Measurements from ENCODE around the gene CS. TPM values are rescaled to one million over a fixed set of nuclear protein-coding genes. Genes with fewer than 3 reads are reported as not detected.

Gene CS
- total RNA-seq, 2 experiments from 2014 or later: 188 to 193 TPM

DNA sequence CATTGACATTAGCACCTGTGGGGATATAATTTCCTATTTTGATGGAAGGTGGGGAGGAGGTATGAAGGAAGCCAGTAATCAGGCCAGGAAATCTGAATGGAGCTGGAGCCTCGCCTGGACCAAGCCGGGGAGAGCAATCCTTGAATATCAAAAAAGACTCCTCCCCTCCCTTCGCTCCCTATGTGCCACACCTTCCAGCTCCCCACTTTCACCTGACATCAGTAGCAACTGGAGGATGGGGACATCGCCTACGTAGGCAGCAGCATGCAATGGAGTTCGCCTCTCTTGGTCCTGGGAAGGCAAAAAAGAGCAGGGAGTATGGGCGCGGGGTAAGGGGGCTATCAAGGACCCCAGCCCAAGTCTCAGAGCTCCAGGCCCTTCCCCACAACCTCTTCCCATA is 43.1 kb downstream of the CS start:
- Mint-ChIP-seq H3K4me1 (peaks cover 22% of the 10 kb centered on the region), H3K27me3 (no peaks in the 10 kb centered on the region), H3K27ac (no peak overlapping the region), H3K36me3 (ENCODE audit: low read depth) (peaks cover 37% of the 10 kb centered on the region), H3K9me3 (no peaks in the 10 kb centered on the region), H3K4me3 (peak overlapping the region; percentile 82)
- ChIA-PET CTCF (interaction anchor here (0.8 to 4.0 kb wide), 8 partner anchors 9 to 139 kb away, joined by 3 to 24 read pairs (median 6); partner anchors contain the start of genes COQ10A, RNF41, SMARCC2 and ZC3H10), POLR2A (interaction anchor here (0.6 to 2.5 kb wide), 8 partner anchors 9 to 439 kb away, joined by 3 to 20 read pairs (median 6); partner anchors contain the start of genes COQ10A, ORMDL2, RNF41 and SARNP)
- DNase-seq: no peak

DNA sequence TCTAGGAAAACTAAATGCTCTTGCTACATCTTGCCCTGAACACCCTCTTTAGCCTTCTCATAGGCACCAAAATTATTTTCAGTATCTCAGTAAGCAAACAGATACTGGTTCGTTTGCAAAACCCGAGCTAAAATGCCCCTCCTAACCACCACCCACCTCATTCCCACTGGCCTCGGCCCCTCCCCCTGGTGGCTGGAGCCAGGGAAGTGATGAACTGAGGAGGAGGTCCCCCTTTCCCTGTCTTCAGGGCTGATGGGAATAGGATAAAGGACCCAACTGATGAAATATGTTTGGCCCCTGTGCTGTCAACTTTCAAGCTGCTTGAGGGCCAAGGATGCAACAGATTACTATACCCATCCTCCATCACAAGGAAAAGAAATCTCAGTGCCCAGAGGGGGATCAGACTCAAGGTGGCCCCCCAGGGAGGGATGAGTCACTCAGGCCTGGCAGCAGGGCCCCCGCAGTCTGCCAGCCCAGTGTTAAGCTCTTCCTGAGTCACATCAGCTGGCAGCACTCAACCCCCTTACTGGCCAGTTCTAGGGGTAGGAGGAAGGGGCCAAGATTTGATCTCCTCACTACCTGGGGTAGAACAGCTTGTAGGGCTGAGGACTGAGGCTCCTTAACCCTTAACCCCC is 43.7 kb downstream of the CS start:
- Mint-ChIP-seq H3K27me3 (no peaks in the 10 kb centered on the region), H3K9me3 (no peaks in the 10 kb centered on the region), H3K27ac (no peak overlapping the region), H3K4me1 (peaks cover 22% of the 10 kb centered on the region), H3K4me3 (peak overlapping the region; percentile 82), H3K36me3 (ENCODE audit: low read depth) (peaks cover 43% of the 10 kb centered on the region)
- POLR2A ChIA-PET: interaction anchor here (0.8 to 2.5 kb wide), 5 partner anchors 11 to 428 kb away, joined by 3 to 8 read pairs (median 3); partner anchors contain the start of genes RNF41 and TIMELESS
- no peak for DNase-seq
- CTCF ChIA-PET: interaction anchor here (0.8 to 4.0 kb wide), 6 partner anchors 8 to 138 kb away, joined by 3 to 24 read pairs (median 6); partner anchors contain the start of genes COQ10A, SMARCC2 and ZC3H10

DNA sequence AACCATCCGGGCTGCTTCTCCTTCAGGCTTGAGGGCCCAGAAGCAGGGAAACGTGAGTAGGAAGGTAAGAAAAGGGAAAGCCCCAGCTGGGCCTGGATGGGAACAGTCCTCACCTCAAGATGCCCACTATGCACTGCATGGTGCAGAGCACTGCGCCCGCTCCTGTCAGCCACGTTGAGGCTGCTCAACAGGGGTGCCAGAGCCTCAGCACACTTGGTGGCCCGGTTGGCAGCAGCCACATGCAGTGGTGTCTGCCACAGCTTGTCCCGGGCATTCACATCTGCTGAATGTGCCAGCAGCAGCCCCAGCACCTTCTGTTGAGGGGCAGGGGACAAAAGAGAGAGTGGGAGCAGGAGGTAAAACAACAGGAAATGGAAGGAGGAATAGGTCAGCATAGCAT is 44.5 kb downstream of the CS start:
- Mint-ChIP-seq H3K27ac (no peak overlapping the region), H3K4me3 (no peak overlapping the region), H3K27me3 (no peaks in the 10 kb centered on the region), H3K36me3 (ENCODE audit: low read depth) (peaks cover 44% of the 10 kb centered on the region), H3K4me1 (peaks cover 22% of the 10 kb centered on the region), H3K9me3 (no peaks in the 10 kb centered on the region)
- DNase-seq: no peak
- ChIA-PET POLR2A (interaction anchor here (0.8 to 1.5 kb wide), 3 partner anchors 12 to 429 kb away, joined by 3 read pairs; no protein-coding TSS in a partner anchor), CTCF (interaction anchor here (2.0 to 4.0 kb wide), 2 partner anchors 50 to 66 kb away, joined by 7 to 24 read pairs; partner anchors contain the start of gene SMARCC2)

DNA sequence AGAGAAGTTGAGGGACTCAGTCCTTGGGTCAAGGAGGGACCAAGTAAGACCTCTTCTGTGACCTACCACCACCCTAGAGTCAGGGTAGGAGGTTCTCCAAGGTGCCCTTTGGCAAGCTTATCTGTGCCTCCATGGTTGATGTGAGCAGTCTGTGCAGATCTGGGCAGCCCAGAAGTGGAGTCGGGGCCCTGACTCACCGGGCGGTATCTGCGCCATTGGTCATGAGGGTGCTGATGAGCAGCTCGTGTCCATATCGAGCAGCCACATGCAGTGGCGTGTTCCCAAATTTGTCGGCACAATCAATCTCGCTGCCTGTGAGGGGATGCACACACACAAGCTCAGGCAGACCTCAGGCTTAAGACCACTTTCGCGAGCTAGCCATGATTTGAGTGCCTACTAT is 47.0 kb downstream of the CS start:
- Mint-ChIP-seq H3K27ac (no peak overlapping the region), H3K9me3 (no peaks in the 10 kb centered on the region), H3K27me3 (no peaks in the 10 kb centered on the region), H3K4me1 (peaks cover 15% of the 10 kb centered on the region), H3K4me3 (no peak overlapping the region), H3K36me3 (ENCODE audit: low read depth) (peaks cover 48% of the 10 kb centered on the region)
- ChIA-PET POLR2A (no interaction called here), CTCF (interaction anchor here (0.8 kb wide), 1 partner anchor 211 kb away, joined by 3 read pairs; no protein-coding TSS in a partner anchor)
- no peak for DNase-seq

DNA sequence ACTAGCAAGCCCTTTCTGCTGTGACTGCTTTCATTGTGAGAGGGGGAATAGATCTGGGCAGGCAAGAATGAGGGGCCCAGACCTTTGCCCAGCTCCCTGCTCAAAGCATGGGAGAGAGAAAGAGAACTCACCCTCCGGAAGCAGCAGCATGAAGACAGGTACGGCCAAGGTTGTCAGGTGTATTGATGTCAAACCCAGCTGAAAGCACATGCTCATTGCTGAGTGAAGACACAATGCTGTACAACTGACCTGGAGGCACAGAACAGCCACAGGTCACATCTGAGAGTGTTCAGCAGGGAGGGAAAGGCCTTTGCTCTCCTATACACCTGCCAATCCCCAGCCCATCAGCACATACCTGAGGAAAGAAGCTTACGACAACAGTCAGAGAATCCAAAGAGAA is 47.5 kb downstream of the CS start:
- no peaks in the 10 kb centered on the region for H3K27me3 Mint-ChIP-seq
- no peak overlapping the region for H3K4me3 Mint-ChIP-seq
- ChIA-PET CTCF (no interaction called here), POLR2A (no interaction called here)
- H3K27ac Mint-ChIP-seq: no peak overlapping the region
- no peaks in the 10 kb centered on the region for H3K9me3 Mint-ChIP-seq
- DNase-seq: no peak
- peaks cover 15% of the 10 kb centered on the region for H3K4me1 Mint-ChIP-seq
- peaks cover 51% of the 10 kb centered on the region for H3K36me3 Mint-ChIP-seq (ENCODE audit: low read depth)

DNA sequence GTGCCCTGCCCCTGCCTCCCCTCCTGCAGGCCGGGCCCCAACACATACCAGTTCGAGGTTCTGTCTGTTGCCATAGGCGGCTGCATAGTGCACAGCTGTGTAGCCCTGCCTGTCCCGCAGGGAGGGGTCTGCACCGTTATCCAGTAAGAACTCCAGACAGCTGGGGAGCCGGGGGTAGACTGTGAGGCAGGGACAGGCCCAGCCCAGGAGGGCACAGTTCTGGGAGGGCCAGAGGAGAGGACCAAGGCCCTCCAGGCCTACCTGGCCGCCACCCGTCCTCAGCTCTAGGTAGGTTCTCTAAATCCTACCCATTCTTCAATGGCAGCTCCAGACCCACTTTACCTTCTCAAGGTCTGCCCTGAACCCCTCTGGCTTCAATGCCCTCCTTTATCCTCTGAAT is 51.4 kb downstream of the CS start:
- ChIA-PET POLR2A (interaction anchor here (2.0 kb wide), 1 partner anchor 9 kb away, joined by 8 read pairs; the partner anchor contains the start of gene ANKRD52), CTCF (interaction anchor here (1.0 to 1.6 kb wide), 2 partner anchors 9 to 59 kb away, joined by 5 to 7 read pairs; partner anchors contain the start of gene ANKRD52)
- DNase-seq: no peak
- H3K36me3 Mint-ChIP-seq (ENCODE audit: low read depth): peaks cover 53% of the 10 kb centered on the region
- no peaks in the 10 kb centered on the region for H3K9me3 Mint-ChIP-seq
- no peaks in the 10 kb centered on the region for H3K27me3 Mint-ChIP-seq
- no peaks in the 10 kb centered on the region for H3K4me1 Mint-ChIP-seq
- H3K27ac Mint-ChIP-seq: no peak overlapping the region
- no peak overlapping the region for H3K4me3 Mint-ChIP-seq

DNA sequence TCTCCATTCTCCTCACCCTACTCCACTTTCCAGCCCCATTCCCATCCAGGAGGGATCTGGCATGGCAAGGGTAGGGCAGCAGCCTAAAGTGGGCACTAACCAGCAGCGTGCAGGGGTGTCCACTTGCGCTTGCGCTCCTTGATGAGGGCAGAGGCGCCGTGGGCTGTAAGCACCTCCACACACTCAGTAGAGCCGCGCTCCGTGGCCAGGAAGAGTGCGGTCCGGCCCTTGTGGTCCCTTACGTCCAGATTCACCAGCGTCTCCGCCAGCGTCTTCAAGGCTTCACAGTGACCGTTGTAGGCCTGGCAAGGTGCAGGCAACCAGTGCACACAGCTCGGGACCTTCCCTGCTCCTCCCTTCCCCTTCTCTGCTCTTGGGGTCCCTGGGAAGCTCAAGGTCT is 52.2 kb downstream of the CS start:
- ChIA-PET POLR2A (interaction anchor here (2.0 kb wide), 1 partner anchor 10 kb away, joined by 8 read pairs; the partner anchor contains the start of gene ANKRD52), CTCF (interaction anchor here (1.2 to 1.6 kb wide), 2 partner anchors 10 to 20 kb away, joined by 3 to 7 read pairs; partner anchors contain the start of gene ANKRD52)
- no peaks in the 10 kb centered on the region for H3K9me3 Mint-ChIP-seq
- no peaks in the 10 kb centered on the region for H3K27me3 Mint-ChIP-seq
- no peak overlapping the region for H3K4me3 Mint-ChIP-seq
- H3K36me3 Mint-ChIP-seq (ENCODE audit: low read depth): peaks cover 50% of the 10 kb centered on the region
- no peaks in the 10 kb centered on the region for H3K4me1 Mint-ChIP-seq
- no peak for DNase-seq
- no peak overlapping the region for H3K27ac Mint-ChIP-seq

DNA sequence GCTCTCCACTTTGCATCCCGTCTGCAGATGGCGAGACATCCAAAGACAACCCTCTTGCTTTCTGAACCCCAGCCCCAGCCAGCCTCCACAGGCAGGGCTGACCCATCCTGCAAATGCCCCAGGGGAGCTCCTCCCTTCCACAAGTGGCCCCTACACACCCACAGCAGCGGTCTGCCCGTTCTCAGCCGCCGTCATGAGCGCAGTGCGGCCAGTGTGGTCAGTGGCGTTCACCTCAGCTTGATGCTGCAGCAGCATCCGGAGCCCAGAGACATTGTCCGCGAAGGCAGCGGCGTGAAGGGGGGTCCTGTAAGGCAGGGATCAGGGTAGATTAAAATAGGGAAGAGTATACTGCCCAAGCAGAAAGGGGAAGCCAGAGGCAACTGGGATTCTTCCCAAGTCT is 55.6 kb downstream of the CS start:
- ChIA-PET POLR2A (no interaction called here), CTCF (interaction anchor here (1.0 kb wide), 1 partner anchor 52 kb away, joined by 3 read pairs; no protein-coding TSS in a partner anchor)
- H3K36me3 Mint-ChIP-seq (ENCODE audit: low read depth): peaks cover 48% of the 10 kb centered on the region
- no peak for DNase-seq
- H3K4me1 Mint-ChIP-seq: no peaks in the 10 kb centered on the region
- H3K4me3 Mint-ChIP-seq: no peak overlapping the region
- H3K27ac Mint-ChIP-seq: no peak overlapping the region
- no peaks in the 10 kb centered on the region for H3K27me3 Mint-ChIP-seq
- H3K9me3 Mint-ChIP-seq: no peaks in the 10 kb centered on the region

DNA sequence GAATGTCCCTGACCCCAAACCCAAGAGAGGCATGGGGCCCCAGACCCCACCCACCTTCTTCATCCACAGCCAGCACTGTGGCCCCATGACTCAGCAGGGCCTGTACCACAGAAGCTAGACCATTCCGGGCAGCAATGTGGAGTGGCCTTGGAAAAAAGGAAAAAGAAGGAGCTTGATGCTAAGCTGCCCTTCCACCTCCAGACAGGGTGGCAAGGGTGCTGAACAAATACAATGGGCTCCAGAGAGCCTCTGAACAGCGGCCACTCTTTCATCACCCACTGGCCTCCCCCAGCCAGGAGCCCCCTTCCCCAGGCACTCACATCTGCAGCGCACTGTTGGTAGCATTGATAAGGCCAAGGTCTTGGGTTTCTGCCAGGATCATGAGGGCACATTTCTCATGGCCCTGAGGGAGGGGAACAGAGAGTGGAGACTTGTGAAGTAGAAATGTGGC is 56.4 kb downstream of the CS start:
- ChIA-PET POLR2A (no interaction called here), CTCF (no interaction called here)
- Mint-ChIP-seq H3K27me3 (no peaks in the 10 kb centered on the region), H3K4me3 (no peak overlapping the region), H3K9me3 (no peaks in the 10 kb centered on the region), H3K4me1 (no peaks in the 10 kb centered on the region), H3K27ac (no peak overlapping the region), H3K36me3 (ENCODE audit: low read depth) (peaks cover 45% of the 10 kb centered on the region)
- no peak for DNase-seq

DNA sequence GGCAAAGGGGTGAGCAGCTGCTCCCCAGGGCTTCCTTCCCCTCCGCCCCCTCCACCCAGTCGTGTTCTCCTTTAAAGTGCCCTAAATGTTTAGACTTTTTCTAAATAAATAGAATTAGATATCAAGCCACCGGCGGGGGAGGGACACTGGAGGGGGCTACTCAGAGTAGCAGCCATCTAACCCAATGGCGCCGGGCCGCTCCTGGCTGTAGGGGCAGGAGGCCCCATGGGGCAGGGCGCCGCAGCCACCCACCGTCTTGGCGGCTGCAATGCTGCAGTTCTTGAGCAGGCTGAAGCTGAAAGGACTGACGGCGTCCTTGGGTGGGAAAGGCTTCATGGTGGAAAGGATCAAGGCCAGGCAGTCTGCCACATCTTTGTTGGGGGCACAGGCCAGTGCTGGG is 57.1 kb downstream of the CS start:
- Mint-ChIP-seq H3K4me1 (no peaks in the 10 kb centered on the region), H3K27ac (no peak overlapping the region), H3K4me3 (no peak overlapping the region), H3K9me3 (no peaks in the 10 kb centered on the region), H3K27me3 (no peaks in the 10 kb centered on the region), H3K36me3 (ENCODE audit: low read depth) (peaks cover 45% of the 10 kb centered on the region)
- DNase-seq: no peak
- CTCF ChIA-PET: no interaction called here
- POLR2A ChIA-PET: interaction anchor here (0.5 kb wide), 1 partner anchor 20 kb away, joined by 3 read pairs; no protein-coding TSS in a partner anchor

DNA sequence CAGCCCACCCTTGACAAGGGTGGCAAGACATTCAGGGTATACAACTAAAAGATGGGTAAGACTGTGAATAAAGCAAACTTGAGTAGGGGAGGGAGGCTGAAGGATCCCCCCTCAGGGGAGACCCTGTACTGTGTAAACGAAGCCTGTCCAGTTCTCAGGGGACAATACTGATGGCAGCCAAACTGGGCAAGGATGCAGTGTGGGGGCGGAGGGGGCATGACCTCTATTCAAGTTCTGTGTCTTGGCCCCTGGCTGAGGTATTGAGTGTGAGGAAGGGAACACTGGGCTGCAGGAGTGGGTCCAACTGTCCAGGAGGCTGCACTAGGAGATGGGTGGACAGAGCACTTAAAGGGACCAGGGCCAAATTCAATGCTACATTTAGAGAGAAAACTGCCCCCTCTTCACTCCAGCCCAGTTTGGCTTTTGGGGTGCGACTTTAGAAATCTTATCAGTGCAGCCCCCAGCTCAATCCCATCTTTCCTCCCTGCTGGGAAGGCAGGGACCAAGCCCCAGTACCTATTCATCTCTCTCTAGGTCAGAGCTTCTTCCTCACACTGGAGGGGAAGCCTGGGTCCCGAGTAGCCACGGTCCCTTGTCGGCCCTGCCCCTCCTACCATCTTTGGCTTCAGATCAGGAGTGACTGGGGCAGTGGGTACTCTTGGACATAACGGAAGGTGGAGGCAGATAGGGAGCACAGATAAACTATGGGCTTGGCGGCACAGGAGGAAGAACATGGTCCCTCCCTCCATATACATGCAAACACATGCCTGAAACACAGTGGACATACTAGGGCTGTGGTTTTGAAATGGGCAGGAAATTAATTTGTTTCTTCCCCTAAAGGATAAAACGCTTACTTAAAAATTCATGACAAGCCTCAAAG is 58.5 kb downstream of the CS start:
- H3K4me3 Mint-ChIP-seq: no peak overlapping the region
- peaks cover 37% of the 10 kb centered on the region for H3K36me3 Mint-ChIP-seq (ENCODE audit: low read depth)
- no peaks in the 10 kb centered on the region for H3K9me3 Mint-ChIP-seq
- no peaks in the 10 kb centered on the region for H3K27me3 Mint-ChIP-seq
- ChIA-PET POLR2A (no interaction called here), CTCF (no interaction called here)
- DNase-seq: no peak
- H3K27ac Mint-ChIP-seq: no peak overlapping the region
- H3K4me1 Mint-ChIP-seq: no peaks in the 10 kb centered on the region

DNA sequence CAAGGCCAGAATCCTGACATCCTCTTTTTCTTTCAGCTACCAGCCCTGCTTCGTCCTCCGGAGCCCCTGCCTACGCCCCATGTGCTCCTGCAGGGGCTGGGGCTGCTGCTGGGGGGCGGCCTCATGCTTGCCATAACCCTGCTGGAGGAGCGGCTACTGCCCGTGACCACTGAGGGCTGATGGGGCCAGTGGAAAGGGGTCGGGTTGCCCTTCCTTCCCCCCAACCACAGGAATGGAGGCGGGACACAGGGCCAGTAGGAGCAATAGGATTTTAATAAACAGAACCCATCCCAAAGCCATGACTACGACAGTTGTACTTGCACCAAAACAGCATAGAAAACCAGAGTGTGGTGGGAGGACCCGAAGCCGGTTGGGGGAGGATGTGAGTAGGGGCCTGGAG is 62.6 kb downstream of the CS start:
- no peak overlapping the region for H3K27ac Mint-ChIP-seq
- H3K27me3 Mint-ChIP-seq: no peaks in the 10 kb centered on the region
- H3K4me1 Mint-ChIP-seq: no peaks in the 10 kb centered on the region
- no peak for DNase-seq
- no peaks in the 10 kb centered on the region for H3K9me3 Mint-ChIP-seq
- H3K4me3 Mint-ChIP-seq: no peak overlapping the region
- ChIA-PET POLR2A (interaction anchor here (2.4 kb wide), 1 partner anchor 16 kb away, joined by 11 read pairs; the partner anchor contains the start of gene RNF41), CTCF (no interaction called here)
- H3K36me3 Mint-ChIP-seq (ENCODE audit: low read depth): peaks cover 18% of the 10 kb centered on the region

DNA sequence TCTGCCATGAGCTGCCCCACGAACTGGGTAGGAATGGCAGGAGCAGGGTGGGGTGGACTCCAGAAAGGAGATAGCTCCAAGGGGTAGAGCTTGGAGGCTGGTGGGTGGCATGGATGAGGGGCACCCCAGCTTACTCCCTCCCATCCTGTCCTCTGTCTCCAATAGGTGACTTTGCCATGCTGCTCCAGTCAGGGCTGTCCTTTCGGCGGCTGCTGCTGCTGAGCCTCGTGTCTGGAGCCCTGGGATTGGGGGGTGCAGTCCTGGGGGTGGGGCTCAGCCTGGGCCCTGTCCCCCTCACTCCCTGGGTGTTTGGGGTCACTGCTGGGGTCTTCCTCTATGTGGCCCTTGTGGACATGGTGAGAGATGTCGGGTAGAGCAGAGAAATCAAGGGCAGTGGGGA is 63.1 kb downstream of the CS start:
- Mint-ChIP-seq H3K4me3 (no peak overlapping the region), H3K27me3 (no peaks in the 10 kb centered on the region), H3K27ac (no peak overlapping the region), H3K9me3 (no peaks in the 10 kb centered on the region), H3K36me3 (ENCODE audit: low read depth) (peaks cover 16% of the 10 kb centered on the region), H3K4me1 (no peaks in the 10 kb centered on the region)
- DNase-seq: no peak
- POLR2A ChIA-PET: interaction anchor here (0.9 to 2.4 kb wide), 2 partner anchors 15 to 78 kb away, joined by 3 to 11 read pairs; partner anchors contain the start of gene RNF41
- CTCF ChIA-PET: no interaction called here
